Parathyroid adenoma (tissue), 2 donors: ENCODE data around the gene IER5.

Source experiments
- H2AFZ ChIP-seq: fragments of 300-600 bp; sonication (generic); one replicate; pipeline ENCODE4 v1.7.0; 2017; ENCODE audit warnings: antibody characterized with exemption, mild to moderate bottlenecking
- H3K27ac ChIP-seq: fragments of 300-600 bp; sonication (generic); one replicate; pipeline ENCODE4 v1.7.0; 2017
- H3K27me3 ChIP-seq: fragments of 300-600 bp; sonication (generic); one replicate; pipeline ENCODE4 v1.7.0; 2017; ENCODE audit warnings: low read length; ENCODE audit not compliant: control insufficient read depth, insufficient read depth
- H3K36me3 ChIP-seq: fragments of 300-600 bp; sonication (generic); one replicate; pipeline ENCODE4 v1.7.0; 2017; ENCODE audit warnings: low read length; ENCODE audit not compliant: control insufficient read depth, insufficient read depth
- H3K4me1 ChIP-seq: fragments of 300-600 bp; sonication (generic); one replicate; pipeline ENCODE4 v1.7.0; 2017; ENCODE audit warnings: control low read depth
- H3K4me2 ChIP-seq: fragments of 300-600 bp; sonication (generic); one replicate; pipeline ENCODE4 v1.7.0; 2017; ENCODE audit warnings: low read length
- H3K4me3 ChIP-seq: fragments of 300-600 bp; sonication (generic); one replicate; pipeline ENCODE4 v1.7.0; 2017; ENCODE audit warnings: low read depth, low read length
- H3K79me2 ChIP-seq: fragments of 300-600 bp; sonication (generic); one replicate; pipeline ENCODE4 v1.7.0; 2017; ENCODE audit warnings: control low read depth
- H3K9ac ChIP-seq: fragments of 300-600 bp; sonication (generic); one replicate; pipeline ENCODE4 v1.7.0; 2017; ENCODE audit warnings: mild to moderate bottlenecking
- H3K9me3 ChIP-seq: fragments of 300-600 bp; sonication (generic); one replicate; pipeline ENCODE4 v1.7.0; 2017; ENCODE audit warnings: low read length; ENCODE audit not compliant: control insufficient read depth
- TF ChIP-seq, protein P1 (sequence below): fragments of 300-600 bp; sonication (generic); IDR thresholded peaks from one replicate; pipeline ENCODE4 v1.7.0; 2017; ENCODE audit warnings: antibody characterized with exemption, mild to moderate bottlenecking
- donor health status: primary hyperparathyroidism.

IER5 gene

DNA sequence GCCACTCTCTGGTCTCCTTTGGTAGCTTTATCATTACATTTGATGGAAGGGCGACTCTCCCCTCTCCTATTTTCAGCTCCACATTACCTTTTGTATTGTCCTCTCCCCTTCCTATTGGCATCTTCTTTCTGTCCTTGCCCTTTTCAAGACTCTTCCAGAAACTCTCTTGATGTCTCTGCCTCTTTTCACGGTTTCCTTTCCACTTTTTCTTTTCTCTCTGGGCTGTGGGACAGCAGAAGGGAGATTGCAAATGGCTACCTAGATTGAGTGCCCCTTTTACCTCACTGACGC, 17.5 kb downstream of the IER5 start:
- Histone ChIP-seq H3K4me1 (peaks cover 8% of the 10 kb centered on the region), H3K9ac (no peak overlapping the region), H3K36me3 (no peaks in the 10 kb centered on the region), H3K79me2 (no peaks in the 10 kb centered on the region), H3K27ac (peak overlapping the region; percentile 29), H3K4me2 (peak overlapping the region; percentile 75), H2AFZ (peak overlapping the region; percentile 79), H3K4me3 (peak overlapping the region; percentile 51), H3K27me3 (no peaks in the 10 kb centered on the region), H3K9me3 (no peaks in the 10 kb centered on the region)
- TF ChIP-seq, protein P1, sequence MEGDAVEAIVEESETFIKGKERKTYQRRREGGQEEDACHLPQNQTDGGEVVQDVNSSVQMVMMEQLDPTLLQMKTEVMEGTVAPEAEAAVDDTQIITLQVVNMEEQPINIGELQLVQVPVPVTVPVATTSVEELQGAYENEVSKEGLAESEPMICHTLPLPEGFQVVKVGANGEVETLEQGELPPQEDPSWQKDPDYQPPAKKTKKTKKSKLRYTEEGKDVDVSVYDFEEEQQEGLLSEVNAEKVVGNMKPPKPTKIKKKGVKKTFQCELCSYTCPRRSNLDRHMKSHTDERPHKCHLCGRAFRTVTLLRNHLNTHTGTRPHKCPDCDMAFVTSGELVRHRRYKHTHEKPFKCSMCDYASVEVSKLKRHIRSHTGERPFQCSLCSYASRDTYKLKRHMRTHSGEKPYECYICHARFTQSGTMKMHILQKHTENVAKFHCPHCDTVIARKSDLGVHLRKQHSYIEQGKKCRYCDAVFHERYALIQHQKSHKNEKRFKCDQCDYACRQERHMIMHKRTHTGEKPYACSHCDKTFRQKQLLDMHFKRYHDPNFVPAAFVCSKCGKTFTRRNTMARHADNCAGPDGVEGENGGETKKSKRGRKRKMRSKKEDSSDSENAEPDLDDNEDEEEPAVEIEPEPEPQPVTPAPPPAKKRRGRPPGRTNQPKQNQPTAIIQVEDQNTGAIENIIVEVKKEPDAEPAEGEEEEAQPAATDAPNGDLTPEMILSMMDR: no peak

DNA sequence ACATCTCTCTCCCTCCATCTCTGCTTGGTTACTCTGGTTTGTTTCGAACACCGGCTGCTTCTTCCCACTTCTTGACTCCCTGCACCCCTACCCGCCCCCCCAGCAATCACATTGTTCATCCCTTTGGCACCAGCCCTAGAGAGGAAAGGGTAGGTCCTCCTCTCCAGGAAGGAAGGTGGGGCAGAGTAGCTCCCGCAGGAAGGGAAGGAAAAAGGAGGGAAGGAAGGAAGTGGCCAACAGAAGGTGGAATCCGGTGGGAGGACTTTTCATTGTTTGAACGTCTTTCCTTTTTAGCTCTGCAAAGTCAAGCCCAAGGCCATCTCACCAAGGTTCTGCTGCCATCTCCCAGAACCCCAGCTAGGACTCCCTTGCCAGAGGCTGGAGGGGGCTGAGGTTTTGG, 18.0 kb downstream of the IER5 start:
- Histone ChIP-seq H2AFZ (no peak overlapping the region), H3K9ac (no peak overlapping the region), H3K4me3 (no peak overlapping the region), H3K4me1 (peaks cover 8% of the 10 kb centered on the region), H3K9me3 (no peaks in the 10 kb centered on the region), H3K27me3 (no peaks in the 10 kb centered on the region), H3K36me3 (no peaks in the 10 kb centered on the region), H3K79me2 (no peaks in the 10 kb centered on the region), H3K4me2 (no peak overlapping the region), H3K27ac (no peak overlapping the region)
- TF ChIP-seq, protein P1: no peak

DNA sequence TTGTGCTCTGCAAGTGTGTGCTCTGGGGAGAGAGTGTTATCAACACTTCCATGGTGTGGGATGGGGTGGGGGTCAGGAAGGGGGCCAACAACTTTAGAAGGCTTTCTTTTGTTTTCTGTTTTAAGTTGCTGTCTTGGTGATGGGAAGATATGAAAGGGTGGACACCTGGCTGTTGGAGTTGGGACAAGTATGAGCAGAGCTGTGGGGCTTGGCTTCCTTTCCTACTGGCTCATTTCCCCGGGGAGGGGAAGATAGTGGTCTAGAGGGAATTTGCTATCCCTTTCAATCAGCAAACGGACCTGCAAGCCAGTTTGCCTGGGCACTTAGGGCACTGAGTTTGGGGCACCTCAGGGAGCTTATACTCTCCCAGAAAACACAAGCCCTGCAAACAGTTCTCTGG, 19.2 kb downstream of the IER5 start:
- Histone ChIP-seq H2AFZ (no peak overlapping the region), H3K27me3 (no peaks in the 10 kb centered on the region), H3K9ac (no peak overlapping the region), H3K27ac (peak overlapping the region; percentile 4), H3K4me3 (no peak overlapping the region), H3K4me1 (peaks cover 8% of the 10 kb centered on the region), H3K36me3 (no peaks in the 10 kb centered on the region), H3K79me2 (no peaks in the 10 kb centered on the region), H3K9me3 (no peaks in the 10 kb centered on the region), H3K4me2 (no peak overlapping the region)
- TF ChIP-seq, protein P1: no peak

DNA sequence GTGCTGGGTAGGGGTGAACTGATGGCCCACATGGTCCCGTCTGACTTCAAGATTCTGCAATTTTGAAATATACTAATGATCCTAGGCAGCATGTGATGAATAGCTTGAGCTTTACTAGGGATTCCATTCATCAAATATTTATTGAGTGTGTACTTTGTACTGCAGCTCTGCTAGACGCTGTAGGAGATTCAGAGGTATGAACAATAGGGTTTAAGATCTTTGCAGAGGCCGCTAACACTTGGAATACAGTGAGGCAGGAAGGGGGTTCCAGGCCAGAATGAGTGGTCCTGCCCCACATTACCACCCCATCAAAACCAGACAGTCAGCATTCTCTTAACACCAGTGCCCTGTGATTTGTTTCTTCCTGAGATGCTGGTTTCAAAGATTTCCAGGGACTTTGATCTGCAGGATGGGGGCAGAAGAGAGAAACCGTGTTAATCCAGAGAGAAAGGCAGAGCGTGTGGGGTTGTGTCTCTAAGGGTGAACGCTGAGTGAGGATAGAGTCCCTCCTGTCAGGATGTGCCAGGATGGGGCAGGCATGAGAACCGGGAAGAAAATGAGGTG, 19.9 kb downstream of the IER5 start:
- Histone ChIP-seq H3K79me2 (no peaks in the 10 kb centered on the region), H3K36me3 (no peaks in the 10 kb centered on the region), H3K9ac (no peak overlapping the region), H3K4me1 (peaks cover 8% of the 10 kb centered on the region), H2AFZ (no peak overlapping the region), H3K9me3 (no peaks in the 10 kb centered on the region), H3K4me3 (no peak overlapping the region), H3K27me3 (no peaks in the 10 kb centered on the region), H3K27ac (no peak overlapping the region), H3K4me2 (no peak overlapping the region)
- TF ChIP-seq, protein P1: no peak

DNA sequence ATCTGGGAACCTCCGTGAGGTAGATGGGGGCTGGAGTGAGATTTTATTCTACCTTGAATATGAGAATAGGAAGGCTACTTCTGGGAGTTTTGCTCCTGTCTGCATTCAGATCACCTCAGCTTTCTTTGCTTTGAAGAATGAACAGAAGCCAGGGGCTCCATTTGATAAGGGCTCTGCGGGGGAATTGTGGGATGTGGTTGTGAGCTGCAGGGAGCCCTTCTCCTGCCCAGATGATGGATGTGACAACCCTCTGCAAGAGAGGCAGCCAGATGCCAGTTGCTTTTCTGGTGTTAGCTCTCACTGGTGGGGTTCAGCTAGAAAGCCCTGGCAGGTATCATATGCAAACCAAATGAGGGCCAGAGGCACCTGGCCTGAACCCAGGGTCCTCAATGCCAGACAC, 21.5 kb downstream of the IER5 start:
- no peaks in the 10 kb centered on the region for H3K4me1 ChIP-seq
- TF ChIP-seq, protein P1: no peak
- no peaks in the 10 kb centered on the region for H3K9me3 ChIP-seq

More for the DNA sequence above, 21.5 kb downstream of the IER5 start:
- Histone ChIP-seq H3K27me3 (no peaks in the 10 kb centered on the region), H3K9ac (no peak overlapping the region), H3K4me3 (no peak overlapping the region), H3K79me2 (no peaks in the 10 kb centered on the region), H3K4me2 (no peak overlapping the region), H2AFZ (no peak overlapping the region), H3K27ac (no peak overlapping the region), H3K36me3 (no peaks in the 10 kb centered on the region)
